CD4-positive, alpha-beta memory T cell (primary cell): ENCODE measurements around the gene ZNF23. TPM values are rescaled to one million over a fixed set of nuclear protein-coding genes. Genes with fewer than 3 reads are reported as not detected.

ENCODE experiments used
- CTCF ChIA-PET: fragments of 350-600 bp; sonication (Branson Sonifier 250); formaldehyde crosslinking; loops from one replicate; lab custom pipeline; 2021; ENCODE audit warnings: inconsistent platforms; ENCODE audit not compliant: partially characterized antibody; lab: Charles Lee
- POLR2A ChIA-PET: fragments of 350-600 bp; sonication (Branson Sonifier 250); formaldehyde crosslinking; loops from one replicate; lab custom pipeline; 2021; ENCODE audit not compliant: partially characterized antibody; lab: Charles Lee
- DNase-seq, 5 donors: peaks; one replicate each; pipeline versions ENCODE4 v3.0.0 to v3.0.0-alpha.2; 2020 to 2022; ENCODE audit warnings: mixed read lengths in 1 of 5
- H3K27ac ChIP-seq: one replicate; pipeline ENCODE4 v1.7.0; 2013; ENCODE audit warnings: low read depth, low read length
- H3K27me3 ChIP-seq: 2 replicates; pipeline ENCODE4 v1.7.0; 2013; ENCODE audit warnings: mild to moderate bottlenecking, low read length, moderate library complexity; ENCODE audit not compliant: insufficient read depth
- H3K36me3 ChIP-seq: 2 replicates; pipeline ENCODE4 v1.7.0; 2013; ENCODE audit warnings: mild to moderate bottlenecking, low read length, moderate library complexity; ENCODE audit not compliant: insufficient read depth
- H3K4me1 ChIP-seq: 2 replicates; pipeline ENCODE4 v1.7.0; 2013; ENCODE audit warnings: mild to moderate bottlenecking, low read length, moderate library complexity; ENCODE audit not compliant: insufficient read depth
- H3K4me3 ChIP-seq, 2 donors: one replicate each; pipeline ENCODE4 v1.7.0; 2013; ENCODE audit warnings: low read length in 2 of 2, mild to moderate bottlenecking in 1 of 2
- H3K9me3 ChIP-seq, 2 donors: one replicate each; pipeline ENCODE4 v1.7.0; 2013; ENCODE audit warnings: low read length in 2 of 2, control low read depth in 1 of 2; ENCODE audit not compliant: control insufficient read depth in 1 of 2
- H3K27ac Mint-ChIP-seq, 7 donors: one replicate each; pipeline ENCODE4 v1.8.0; 2020 to 2021; ENCODE audit warnings: mixed read lengths in 7 of 7, mild to moderate bottlenecking in 6 of 7, inconsistent platforms in 3 of 7, moderate library complexity in 3 of 7
- H3K27me3 Mint-ChIP-seq, 2 donors: one replicate each; pipeline ENCODE4 v1.8.0; 2020 to 2021; ENCODE audit warnings: mixed read lengths in 2 of 2
- H3K36me3 Mint-ChIP-seq, 2 donors: one replicate each; pipeline ENCODE4 v1.8.0; 2020 to 2021; ENCODE audit warnings: mixed read lengths in 2 of 2, inconsistent platforms in 1 of 2, mild to moderate bottlenecking in 1 of 2
- H3K4me1 Mint-ChIP-seq, 4 donors: one replicate each; pipeline ENCODE4 v1.8.0; 2020 to 2021; ENCODE audit warnings: mixed read lengths in 4 of 4, mild to moderate bottlenecking in 1 of 4
- H3K4me3 Mint-ChIP-seq, 8 donors: one replicate each; pipeline ENCODE4 v1.8.0; 2020 to 2021; ENCODE audit warnings: mixed read lengths in 8 of 8, mild to moderate bottlenecking in 7 of 8, moderate library complexity in 6 of 8, inconsistent platforms in 3 of 8
- H3K9me3 Mint-ChIP-seq, 8 donors: one replicate each; pipeline ENCODE4 v1.8.0; 2020 to 2021; ENCODE audit warnings: mixed read lengths in 8 of 8, mild to moderate bottlenecking in 5 of 8, inconsistent platforms in 3 of 8, moderate library complexity in 1 of 8
- intact Hi-C: fragments of 100-400 bp; cut with micrococcal nuclease; formaldehyde crosslinking; loops from one replicate; pipeline ENCODE4 v1.15.1; 2023
- polyA plus RNA-seq, 2 donors: library from polyadenylated mRNA; unstranded; fragments of 300-500 nt; fragmentation: Illumina TruSeq; gene quantifications; one replicate each; pipeline ENCODE4 v1.2.3, GENCODE V29; 2021
- total RNA-seq, 2 experiments: library from RNA; stranded (reverse); gene quantifications; one replicate each; pipeline ENCODE4 v1.2.3, GENCODE V29; 2021

Gene ZNF23
- total and polyA plus RNA-seq, 4 experiments from 2014 or later: 5.5 to 16.2 (median 10.4) TPM

DNA sequence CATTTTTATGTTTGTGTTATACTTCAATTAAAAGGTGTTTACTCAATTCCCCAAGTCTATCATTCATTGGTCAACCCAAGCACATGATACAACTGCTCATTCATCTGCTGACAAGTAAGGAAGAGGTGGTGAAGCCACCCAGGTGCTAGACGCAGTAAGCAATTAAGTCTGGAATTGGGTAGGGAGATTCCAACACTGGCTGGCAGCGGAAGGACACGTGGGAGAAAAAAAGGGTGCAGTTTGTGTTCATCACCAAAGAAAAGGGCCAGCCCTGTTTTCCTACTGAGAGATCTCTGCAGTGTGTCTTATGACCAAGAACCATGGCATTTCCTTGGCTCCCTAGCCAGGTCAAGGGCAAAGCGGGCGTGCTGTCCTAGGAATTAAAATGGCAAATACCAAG, 11.8 kb upstream of the ZNF23 start:
- Mint-ChIP-seq H3K27ac (peak overlapping the region in 1 of 7 donors; percentile 62), H3K36me3 (peaks cover 49 to 74% of the 10 kb centered on the region in 2 donors), H3K4me1 (peaks cover 0 to 2% (median 0%) of the 10 kb centered on the region in 4 donors), H3K9me3 (no peaks in the 10 kb centered on the region), H3K4me3 (no peak overlapping the region), H3K27me3 (no peaks in the 10 kb centered on the region)
- Histone ChIP-seq H3K9me3 (no peaks in the 10 kb centered on the region), H3K36me3 (no peaks in the 10 kb centered on the region), H3K27me3 (no peaks in the 10 kb centered on the region), H3K27ac (no peak overlapping the region), H3K4me1 (no peaks in the 10 kb centered on the region), H3K4me3 (no peak overlapping the region)
- POLR2A ChIA-PET: no interaction called here
- CTCF ChIA-PET: no interaction called here
- no peak for DNase-seq
- intact Hi-C loops: no loop called here

GRCh38 chr16:71472931-71473330, 10.9 kb upstream of the ZNF23 start:
- H3K27ac Mint-ChIP-seq: no peak overlapping the region
- H3K4me1 Mint-ChIP-seq: peaks cover 0 to 2% (median 0%) of the 10 kb centered on the region in 4 donors
- H3K36me3 Mint-ChIP-seq: peaks cover 43 to 67% of the 10 kb centered on the region in 2 donors
- H3K4me3 Mint-ChIP-seq: no peak overlapping the region
- H3K9me3 Mint-ChIP-seq: no peaks in the 10 kb centered on the region
- POLR2A ChIA-PET: no interaction called here
- DNase-seq: no peak
- no peaks in the 10 kb centered on the region for H3K27me3 Mint-ChIP-seq
- Histone ChIP-seq H3K9me3 (no peaks in the 10 kb centered on the region), H3K36me3 (no peaks in the 10 kb centered on the region), H3K4me3 (no peak overlapping the region), H3K27me3 (no peaks in the 10 kb centered on the region), H3K4me1 (no peaks in the 10 kb centered on the region), H3K27ac (no peak overlapping the region)
- intact Hi-C loops: no loop called here
- CTCF ChIA-PET: no interaction called here

GRCh38 chr16:71472051-71472450, 10.0 kb upstream of the ZNF23 start:
- DNase-seq: no peak
- no peaks in the 10 kb centered on the region for H3K4me1 ChIP-seq
- H3K27me3 ChIP-seq: no peaks in the 10 kb centered on the region
- ChIA-PET CTCF (no interaction called here), POLR2A (no interaction called here)
- H3K4me1 Mint-ChIP-seq: no peaks in the 10 kb centered on the region
- no peak overlapping the region for H3K27ac Mint-ChIP-seq
- no peaks in the 10 kb centered on the region for H3K9me3 Mint-ChIP-seq
- no peak overlapping the region for H3K4me3 ChIP-seq
- H3K27ac ChIP-seq: no peak overlapping the region
- H3K27me3 Mint-ChIP-seq: no peaks in the 10 kb centered on the region
- intact Hi-C loops: no loop called here
- no peaks in the 10 kb centered on the region for H3K36me3 ChIP-seq
- no peak overlapping the region for H3K4me3 Mint-ChIP-seq
- H3K36me3 Mint-ChIP-seq: peaks cover 36 to 59% of the 10 kb centered on the region in 2 donors
- H3K9me3 ChIP-seq: no peaks in the 10 kb centered on the region

GRCh38 chr16:71467810-71468209, 5.8 kb upstream of the ZNF23 start:
- POLR2A ChIA-PET: no interaction called here
- H3K36me3 ChIP-seq: no peaks in the 10 kb centered on the region
- CTCF ChIA-PET: no interaction called here
- H3K27ac Mint-ChIP-seq: no peak overlapping the region
- peak; percentile 32 to 45 (median 38) for DNase-seq
- intact Hi-C loops: loop anchor here (10.0 kb wide), 1 partner anchor 537 kb away; the partner anchor contains the start of genes DHODH and PKD1L3
- H3K9me3 Mint-ChIP-seq: no peaks in the 10 kb centered on the region
- no peaks in the 10 kb centered on the region for H3K9me3 ChIP-seq
- no peak overlapping the region for H3K27ac ChIP-seq
- no peaks in the 10 kb centered on the region for H3K27me3 Mint-ChIP-seq
- H3K4me3 Mint-ChIP-seq: no peak overlapping the region
- peaks cover 2 to 10% (median 3%) of the 10 kb centered on the region in 4 donors for H3K4me1 Mint-ChIP-seq
- no peaks in the 10 kb centered on the region for H3K27me3 ChIP-seq
- no peaks in the 10 kb centered on the region for H3K4me1 ChIP-seq
- H3K36me3 Mint-ChIP-seq: peaks cover 6 to 23% of the 10 kb centered on the region in 2 donors
- no peak overlapping the region for H3K4me3 ChIP-seq

DNA sequence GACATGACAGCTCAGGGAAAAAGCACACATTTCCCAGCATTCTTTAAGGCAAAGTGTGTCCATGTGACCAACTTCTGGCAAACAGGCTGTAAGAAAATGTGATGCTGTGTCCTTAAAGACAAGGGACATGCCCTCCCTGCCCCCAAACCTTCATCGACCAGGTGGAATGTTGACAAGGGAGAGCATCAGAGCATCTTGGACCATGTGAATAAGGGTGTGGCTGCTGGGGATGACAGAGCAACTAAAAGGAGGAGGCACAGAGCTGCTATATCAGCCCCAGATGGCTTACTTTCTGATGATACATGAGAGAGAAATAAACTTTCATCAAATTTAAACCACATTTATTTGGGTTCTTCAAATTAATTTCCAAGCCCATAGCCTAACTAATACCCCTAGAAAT, 2.2 kb upstream of the ZNF23 start:
- H3K36me3 ChIP-seq: no peaks in the 10 kb centered on the region
- H3K4me1 Mint-ChIP-seq: peaks cover 10 to 31% (median 22%) of the 10 kb centered on the region in 4 donors
- no peaks in the 10 kb centered on the region for H3K9me3 Mint-ChIP-seq
- intact Hi-C loops: loop anchor here (5.0 to 10.0 kb wide), 2 partner anchors 33 to 541 kb away; partner anchors contain the start of genes DHODH and PKD1L3
- no peaks in the 10 kb centered on the region for H3K27me3 Mint-ChIP-seq
- DNase-seq: no peak
- ChIA-PET POLR2A (interaction anchor here (1.4 to 4.1 kb wide), 2 partner anchors 18 to 21 kb away, joined by 3 to 74 read pairs; no protein-coding TSS in a partner anchor), CTCF (interaction anchor here (1.3 to 4.0 kb wide), 3 partner anchors 20 to 146 kb away, joined by 3 to 31 read pairs (median 7); no protein-coding TSS in a partner anchor)
- no peaks in the 10 kb centered on the region for H3K27me3 ChIP-seq
- H3K4me3 Mint-ChIP-seq: no peak overlapping the region
- H3K4me3 ChIP-seq: no peak overlapping the region
- no peak overlapping the region for H3K27ac ChIP-seq
- peaks cover 3 to 7% of the 10 kb centered on the region in 2 donors for H3K36me3 Mint-ChIP-seq
- H3K27ac Mint-ChIP-seq: no peak overlapping the region
- H3K9me3 ChIP-seq: no peaks in the 10 kb centered on the region
- H3K4me1 ChIP-seq: peaks cover 20% of the 10 kb centered on the region

- Mint-ChIP-seq H3K4me1 (peaks cover 10 to 31% (median 22%) of the 10 kb centered on the region in 4 donors), H3K27ac (peak overlapping the region in 3 of 7 donors; percentile 94 to 96 (median 95)), H3K9me3 (no peaks in the 10 kb centered on the region)
Measured at GRCh38 chr16:71460941-71461340, 1.1 kb downstream of the ZNF23 start.

DNA sequence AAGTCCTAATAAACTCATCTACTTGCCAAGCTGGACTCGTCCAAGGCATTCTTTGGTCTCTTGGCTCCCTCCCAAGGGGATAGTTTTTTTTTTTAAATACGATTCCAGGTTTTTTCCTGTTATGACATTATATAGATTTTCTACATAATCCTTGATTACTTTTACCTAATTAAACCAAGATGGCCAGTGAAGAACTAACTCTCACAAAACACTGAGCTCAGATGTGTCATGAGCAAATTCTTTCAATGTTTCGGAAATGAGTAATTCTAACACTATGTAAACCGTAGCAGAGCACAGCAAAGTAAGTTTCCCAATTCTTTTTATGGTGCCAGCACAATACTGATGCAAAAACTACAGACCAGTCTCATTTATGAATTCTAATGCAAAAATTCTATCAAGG, 1.8 kb downstream of the ZNF23 start:
- Mint-ChIP-seq H3K4me1 (peaks cover 10 to 31% (median 22%) of the 10 kb centered on the region in 4 donors), H3K27ac (no peak overlapping the region), H3K27me3 (no peaks in the 10 kb centered on the region), H3K9me3 (peaks cover 0 to under 1% (median 0%) of the 10 kb centered on the region in 8 donors), H3K4me3 (peak overlapping the region in 5 of 8 donors; percentile 10 to 78 (median 36)), H3K36me3 (peaks cover 17 to 23% of the 10 kb centered on the region in 2 donors)
- no peaks in the 10 kb centered on the region for H3K36me3 ChIP-seq
- DNase-seq: no peak
- ChIA-PET POLR2A (interaction anchor here (0.6 to 4.1 kb wide), 2 partner anchors 25 to 33 kb away, joined by 3 to 74 read pairs; no protein-coding TSS in a partner anchor), CTCF (interaction anchor here (0.6 kb wide), 1 partner anchor 28 kb away, joined by 3 read pairs; no protein-coding TSS in a partner anchor)
- H3K4me1 ChIP-seq: peaks cover 20% of the 10 kb centered on the region
- H3K4me3 ChIP-seq: no peak overlapping the region
- no peaks in the 10 kb centered on the region for H3K9me3 ChIP-seq
- intact Hi-C loops: loop anchor here (5.0 to 10.0 kb wide), 2 partner anchors 37 to 545 kb away; partner anchors contain the start of genes DHODH and PKD1L3
- H3K27ac ChIP-seq: no peak overlapping the region
- no peaks in the 10 kb centered on the region for H3K27me3 ChIP-seq

More at GRCh38 chr16:71460941-71461340, 1.1 kb downstream of the ZNF23 start:
- Histone ChIP-seq H3K27me3 (no peaks in the 10 kb centered on the region), H3K4me3 (no peak overlapping the region), H3K36me3 (no peaks in the 10 kb centered on the region), H3K4me1 (peaks cover 20% of the 10 kb centered on the region), H3K9me3 (no peaks in the 10 kb centered on the region), H3K27ac (no peak overlapping the region)
- ChIA-PET POLR2A (interaction anchor here (1.8 to 4.1 kb wide), 2 partner anchors 24 to 27 kb away, joined by 5 to 74 read pairs; no protein-coding TSS in a partner anchor), CTCF (interaction anchor here (1.3 to 4.0 kb wide), 2 partner anchors 18 to 23 kb away, joined by 3 to 31 read pairs; no protein-coding TSS in a partner anchor)
- no peaks in the 10 kb centered on the region for H3K27me3 Mint-ChIP-seq
- intact Hi-C loops: loop anchor here (5.0 to 10.0 kb wide), 2 partner anchors 36 to 544 kb away; partner anchors contain the start of genes DHODH and PKD1L3
- peaks cover 11 to 18% of the 10 kb centered on the region in 2 donors for H3K36me3 Mint-ChIP-seq
- H3K4me3 Mint-ChIP-seq: peak overlapping the region; percentile 94 to 97 (median 96)
- DNase-seq: no peak
